ENCODE results near the gene CFAP74. TPM values are rescaled to one million over a fixed set of nuclear protein-coding genes. Genes with fewer than 3 reads are reported as not detected.
"Not testable (repeated sequence)": the region's sequence is repeated elsewhere in the genome, so short reads cannot be mapped to it uniquely, and the experiment has no call there.

CFAP74 gene
- total RNA-seq, 1 experiment from 2014 or later, result not detected

- no peaks in the 10 kb centered on the region for H3K36me3 Mint-ChIP-seq (ENCODE audit: insufficient read depth, unreplicated experiment)
- H3K4me1 Mint-ChIP-seq (ENCODE audit: low read depth, unreplicated experiment), result peaks cover 6% of the 10 kb centered on the region
Measured at GRCh38 chr1:1985375-1986050, 18.1 kb downstream of the CFAP74 start.

GRCh38 chr1:1984560-1985070 is 19.0 kb downstream of the CFAP74 start:
- DNase-seq, result no peak
- Histone ChIP-seq H3K4me1 (no peaks in the 10 kb centered on the region), H3K36me3 (ENCODE audit: control insufficient read depth, insufficient read depth, low read length) (no peaks in the 10 kb centered on the region), H3K4me3 (ENCODE audit: low read depth, low read length) (no peak overlapping the region), H3K9me3 (no peaks in the 10 kb centered on the region), H3K27me3 (replicated peaks; ENCODE audit: control insufficient read depth, insufficient read depth, low read length) (no peaks in the 10 kb centered on the region)
- TF ChIP-seq CTCF (IDR thresholded peaks at IDR 0.05; ENCODE audit: insufficient read depth in 1 of 2, low read depth in 1 of 2, low read length in 1 of 2, severe bottlenecking in 1 of 2, unreplicated experiment in 1 of 2), result no peak
- Mint-ChIP-seq H3K4me1 (ENCODE audit: low read depth, unreplicated experiment) (peaks cover 6% of the 10 kb centered on the region), H3K9me3 (ENCODE audit: unreplicated experiment) (no peaks in the 10 kb centered on the region), H3K4me3 (ENCODE audit: unreplicated experiment) (no peak overlapping the region), H3K27me3 (ENCODE audit: insufficient read depth, unreplicated experiment) (no peaks in the 10 kb centered on the region), H3K27ac (ENCODE audit: unreplicated experiment) (no peak overlapping the region), H3K36me3 (ENCODE audit: insufficient read depth, unreplicated experiment) (no peaks in the 10 kb centered on the region)
- POLR2A ChIA-PET, result no interaction called here
- BruUV-seq (replicated peaks), result no TSS peak
- CTCF ChIA-PET, result no interaction called here
- intact Hi-C loops (cut with micrococcal nuclease; ENCODE audit: unreplicated experiment), result no loop called here

More at GRCh38 chr1:1985375-1986050, 18.1 kb downstream of the CFAP74 start:
- no TSS peak for BruUV-seq (replicated peaks)
- no peaks in the 10 kb centered on the region for H3K9me3 Mint-ChIP-seq (ENCODE audit: unreplicated experiment)
- intact Hi-C loops (cut with micrococcal nuclease; ENCODE audit: unreplicated experiment), result no loop called here
- no peaks in the 10 kb centered on the region for H3K27me3 ChIP-seq (replicated peaks; ENCODE audit: control insufficient read depth, insufficient read depth, low read length)
- H3K27ac Mint-ChIP-seq (ENCODE audit: unreplicated experiment), result no peak overlapping the region
- H3K27me3 Mint-ChIP-seq (ENCODE audit: insufficient read depth, unreplicated experiment), result no peaks in the 10 kb centered on the region
- ChIA-PET POLR2A (no interaction called here), CTCF (no interaction called here)
- no peaks in the 10 kb centered on the region for H3K36me3 ChIP-seq (ENCODE audit: control insufficient read depth, insufficient read depth, low read length)
- DNase-seq, result no peak
- H3K4me1 ChIP-seq, result no peaks in the 10 kb centered on the region
- no peak for TF ChIP-seq CTCF (IDR thresholded peaks at IDR 0.05; ENCODE audit: insufficient read depth in 1 of 2, low read depth in 1 of 2, low read length in 1 of 2, severe bottlenecking in 1 of 2, unreplicated experiment in 1 of 2)
- no peak overlapping the region for H3K4me3 ChIP-seq (ENCODE audit: low read depth, low read length)
- H3K9me3 ChIP-seq, result no peaks in the 10 kb centered on the region
- no peak overlapping the region for H3K4me3 Mint-ChIP-seq (ENCODE audit: unreplicated experiment)

GRCh38 chr1:1982379-1983232 is 21.0 kb downstream of the CFAP74 start:
- H3K4me1 Mint-ChIP-seq (ENCODE audit: low read depth, unreplicated experiment), result peaks cover 6% of the 10 kb centered on the region
- intact Hi-C loops (cut with micrococcal nuclease; ENCODE audit: unreplicated experiment), result no loop called here
- BruUV-seq (replicated peaks), result no TSS peak
- no peak overlapping the region for H3K27ac Mint-ChIP-seq (ENCODE audit: unreplicated experiment)
- ChIA-PET CTCF (no interaction called here), POLR2A (no interaction called here)
- Histone ChIP-seq H3K4me3 (ENCODE audit: low read depth, low read length) (no peak overlapping the region), H3K9me3 (no peaks in the 10 kb centered on the region), H3K36me3 (ENCODE audit: control insufficient read depth, insufficient read depth, low read length) (no peaks in the 10 kb centered on the region), H3K27me3 (replicated peaks; ENCODE audit: control insufficient read depth, insufficient read depth, low read length) (no peaks in the 10 kb centered on the region), H3K4me1 (no peaks in the 10 kb centered on the region)
- TF ChIP-seq CTCF (IDR thresholded peaks at IDR 0.05; ENCODE audit: insufficient read depth in 1 of 2, low read depth in 1 of 2, low read length in 1 of 2, severe bottlenecking in 1 of 2, unreplicated experiment in 1 of 2), result no peak
- H3K27me3 Mint-ChIP-seq (ENCODE audit: insufficient read depth, unreplicated experiment), result no peaks in the 10 kb centered on the region
- H3K4me3 Mint-ChIP-seq (ENCODE audit: unreplicated experiment), result no peak overlapping the region
- no peaks in the 10 kb centered on the region for H3K9me3 Mint-ChIP-seq (ENCODE audit: unreplicated experiment)
- H3K36me3 Mint-ChIP-seq (ENCODE audit: insufficient read depth, unreplicated experiment), result peaks cover 6% of the 10 kb centered on the region
- DNase-seq, result no peak

- H3K27ac Mint-ChIP-seq (ENCODE audit: unreplicated experiment); intact Hi-C loops (cut with micrococcal nuclease; ENCODE audit: unreplicated experiment); H3K27me3 Mint-ChIP-seq (ENCODE audit: insufficient read depth, unreplicated experiment); H3K27me3 ChIP-seq (replicated peaks; ENCODE audit: control insufficient read depth, insufficient read depth, low read length); POLR2A ChIA-PET; BruUV-seq (replicated peaks); H3K36me3 ChIP-seq (ENCODE audit: control insufficient read depth, insufficient read depth, low read length); DNase-seq; CTCF ChIA-PET; H3K9me3 Mint-ChIP-seq (ENCODE audit: unreplicated experiment); H3K9me3 ChIP-seq; H3K36me3 Mint-ChIP-seq (ENCODE audit: insufficient read depth, unreplicated experiment); H3K4me1 Mint-ChIP-seq (ENCODE audit: low read depth, unreplicated experiment); H3K4me3 ChIP-seq (ENCODE audit: low read depth, low read length); H3K4me3 Mint-ChIP-seq (ENCODE audit: unreplicated experiment); H3K4me1 ChIP-seq: not testable (repeated sequence)
Measured at GRCh38 chr1:1981631-1982327, 21.8 kb downstream of the CFAP74 start.

Measured in Caco-2 (cell line).